Osteoblast (primary cell): ENCODE results near the gene MIPOL1. TPM values are rescaled to one million over a fixed set of nuclear protein-coding genes. Genes with fewer than 3 reads are reported as not detected.

Experiments used
- DNase-seq: peaks from one replicate; pipeline ENCODE4 v3.0.0; 2011; ENCODE audit warnings: low spot score, mixed read lengths; ENCODE audit not compliant: insufficient read length; ENCODE audit errors: missing footprints
- H2AFZ ChIP-seq: 2 replicates; pipeline ENCODE4 v1.6.0; 2011; ENCODE audit warnings: mild to moderate bottlenecking, low read length
- H3K27ac ChIP-seq: 2 replicates; pipeline ENCODE4 v1.5.1; 2011; ENCODE audit warnings: mild to moderate bottlenecking, low read depth, low read length, moderate library complexity
- H3K27me3 ChIP-seq: 2 replicates; pipeline ENCODE4 v1.6.0; 2012; ENCODE audit warnings: mild to moderate bottlenecking, control low read depth, inconsistent platforms, low read length, moderate library complexity; ENCODE audit not compliant: insufficient read depth
- H3K36me3 ChIP-seq: 2 replicates; pipeline ENCODE4 v1.5.1; 2011; ENCODE audit warnings: mild to moderate bottlenecking, low read length, control low read depth, moderate library complexity; ENCODE audit not compliant: insufficient read depth
- H3K4me1 ChIP-seq: 2 replicates; pipeline ENCODE4 v1.5.1; 2011; ENCODE audit warnings: mild to moderate bottlenecking, low read length, control low read depth, moderate library complexity; ENCODE audit not compliant: insufficient read depth
- H3K4me2 ChIP-seq: 2 replicates; pipeline ENCODE4 v1.6.0; 2011; ENCODE audit warnings: mild to moderate bottlenecking, low read length; ENCODE audit not compliant: insufficient read depth
- H3K4me3 ChIP-seq: fragments of 200-600 bp; sonication (generic); 3 replicates; pipeline ENCODE4 v1.5.1; 2012; ENCODE audit warnings: mild to moderate bottlenecking, low read length, inconsistent platforms; ENCODE audit not compliant: insufficient read depth
- H3K79me2 ChIP-seq: 2 replicates; pipeline ENCODE4 v1.6.0; 2012; ENCODE audit warnings: mild to moderate bottlenecking, low read length, control low read depth, inconsistent platforms; ENCODE audit not compliant: insufficient read depth
- H3K9me3 ChIP-seq: 2 replicates; pipeline ENCODE4 v1.5.1; 2011; ENCODE audit warnings: low read depth, low read length, control low read depth
- H4K20me1 ChIP-seq: 2 replicates; pipeline ENCODE4 v1.6.0; 2012; ENCODE audit warnings: mild to moderate bottlenecking, low read length, control low read depth; ENCODE audit not compliant: insufficient read depth
- CTCF ChIP-seq: IDR thresholded peaks from 2 replicates; pipeline ENCODE4 v1.5.1; 2011; ENCODE audit warnings: mild to moderate bottlenecking, low read depth, low read length, moderate library complexity; ENCODE audit errors: extremely low read depth
- total RNA-seq: library from RNA; depleted of rRNA; stranded (reverse); fragments of >200 nt; gene quantifications from 2 replicates; pipeline ENCODE4 v1.2.3, GENCODE V29; 2012

Gene MIPOL1
- total RNA-seq, 1 donor = 9.0 TPM

- no peaks in the 10 kb centered on the region for H3K9me3 ChIP-seq
- no peak overlapping the region for H2AFZ ChIP-seq
- no peak for DNase-seq
Measured at GRCh38 chr14:37544407-37544806, 346.7 kb downstream of the MIPOL1 start.

GRCh38 chr14:37545174-37545573 lies 347.4 kb downstream of the MIPOL1 start:
- H3K4me2 ChIP-seq = no peak overlapping the region
- DNase-seq = no peak

More at GRCh38 chr14:37544407-37544806, 346.7 kb downstream of the MIPOL1 start:
- H3K4me2 ChIP-seq = no peak overlapping the region
- no peaks in the 10 kb centered on the region for H3K79me2 ChIP-seq
- H3K27me3 ChIP-seq = no peaks in the 10 kb centered on the region
- no peak for TF ChIP-seq CTCF
- H3K27ac ChIP-seq = no peak overlapping the region
- H4K20me1 ChIP-seq = no peaks in the 10 kb centered on the region
- H3K4me3 ChIP-seq = no peak overlapping the region
- no peaks in the 10 kb centered on the region for H3K36me3 ChIP-seq
- peaks cover 5% of the 10 kb centered on the region for H3K4me1 ChIP-seq

GRCh38 chr14:37546621-37547447 lies 349.1 kb downstream of the MIPOL1 start:
- no peak overlapping the region for H3K27ac ChIP-seq
- peak overlapping the region; percentile 38 for H3K4me3 ChIP-seq
- H4K20me1 ChIP-seq = no peaks in the 10 kb centered on the region
- no peaks in the 10 kb centered on the region for H3K9me3 ChIP-seq
- H3K36me3 ChIP-seq = no peaks in the 10 kb centered on the region
- no peak for DNase-seq
- H2AFZ ChIP-seq = peak overlapping the region; percentile 40
- no peak for TF ChIP-seq CTCF
- peak overlapping the region; percentile 34 for H3K4me2 ChIP-seq
- H3K4me1 ChIP-seq = peaks cover 6% of the 10 kb centered on the region
- no peaks in the 10 kb centered on the region for H3K27me3 ChIP-seq
- no peaks in the 10 kb centered on the region for H3K79me2 ChIP-seq

More at GRCh38 chr14:37545174-37545573, 347.4 kb downstream of the MIPOL1 start:
- Histone ChIP-seq H3K4me3 (no peak overlapping the region), H3K4me1 (peaks cover 5% of the 10 kb centered on the region), H2AFZ (no peak overlapping the region), H3K79me2 (no peaks in the 10 kb centered on the region), H4K20me1 (no peaks in the 10 kb centered on the region), H3K36me3 (no peaks in the 10 kb centered on the region), H3K27me3 (no peaks in the 10 kb centered on the region), H3K27ac (no peak overlapping the region), H3K9me3 (no peaks in the 10 kb centered on the region)
- TF ChIP-seq CTCF = no peak

GRCh38 chr14:37550511-37550910 lies 352.8 kb downstream of the MIPOL1 start:
- Histone ChIP-seq H3K36me3 (no peaks in the 10 kb centered on the region), H4K20me1 (no peaks in the 10 kb centered on the region), H3K4me1 (peaks cover 6% of the 10 kb centered on the region), H3K4me2 (no peak overlapping the region), H3K27me3 (no peaks in the 10 kb centered on the region), H3K9me3 (no peaks in the 10 kb centered on the region), H3K79me2 (no peaks in the 10 kb centered on the region), H3K27ac (no peak overlapping the region), H3K4me3 (no peak overlapping the region), H2AFZ (no peak overlapping the region)
- no peak for TF ChIP-seq CTCF
- DNase-seq = peak; percentile 41
